HCT116 (cell line): Measurements from ENCODE around the gene FMN2. TPM values are rescaled to one million over a fixed set of nuclear protein-coding genes. Genes with fewer than 3 reads are reported as not detected.

ENCODE experiments used
- ATAC-seq: fragments of 200-7000 bp; cut with Tn5 transposase; 2 replicates; pipeline ENCODE4 v1.9.1; 2020; ENCODE audit warnings: mild to moderate bottlenecking, moderate library complexity
- BruUV-seq: library from RNA; stranded (reverse); fragments of 400-500 nt; replicated peaks from 2 replicates; lab custom pipeline; 2021; lab: Mats Ljungman, UMichigan
- CTCF ChIA-PET: fragments of 300-600 bp; sonication (Branson Sonifier 250); formaldehyde crosslinking; loops from one replicate; lab custom pipeline; 2021; ENCODE audit warnings: antibody characterized with exemption; lab: Charles Lee
- POLR2A ChIA-PET: fragments of 300-600, 350-600 bp; sonication (Branson Sonifier 250); formaldehyde crosslinking; loops from one replicate; lab custom pipeline; 2021; ENCODE audit warnings: antibody characterized with exemption; lab: Charles Lee
- RAD21 ChIA-PET, 2 experiments: fragments of 300-600 bp; sonication (Branson Sonifier 250); formaldehyde crosslinking; loops; one replicate each; lab custom pipeline; 2023; ENCODE audit warnings: low total read pairs in 2 of 2; ENCODE audit not compliant: uncharacterized antibody in 2 of 2, unreplicated experiment in 2 of 2, low non-redundant PET in 1 of 2; lab: Charles Lee
- DNase-seq: peaks from one replicate; pipeline ENCODE4 v3.0.0-alpha.2; 2010; ENCODE audit warnings: low read depth, low spot score
- H2AFZ ChIP-seq: fragments of 200-600 bp; shearing (Covaris generic), sonication (generic); 2 replicates; pipeline ENCODE4 v1.6.1; 2017; ENCODE audit warnings: low read depth, mixed run types, mixed read lengths, antibody characterized with exemption, low read length; ENCODE audit not compliant: poor library complexity, severe bottlenecking
- H3K27ac ChIP-seq: 2 replicates; pipeline ENCODE4 v1.5.1; 2012; ENCODE audit warnings: low read depth, low read length
- H3K27me3 ChIP-seq: fragments of 200-600 bp; sonication (generic); 2 replicates; pipeline ENCODE4 v1.6.1; 2016; ENCODE audit warnings: mixed run types, low read length, mixed read lengths; ENCODE audit not compliant: insufficient read depth
- H3K36me3 ChIP-seq, 2 experiments: fragments of 200-500 bp in 1 of 2; fragments of 200-600 bp in 1 of 2; sonication (Bioruptor generic) in 1 of 2; sonication (generic) in 1 of 2; 2 replicates each; pipeline versions ENCODE4 v1.5.1 to v1.6.1; 2014 to 2016; ENCODE audit warnings: low read length in 2 of 2, inconsistent platforms in 1 of 2, mixed read lengths in 1 of 2, mixed run types in 1 of 2; ENCODE audit not compliant: insufficient read depth in 2 of 2, control insufficient read depth in 1 of 2
- H3K4me1 ChIP-seq, 2 experiments: fragments of 200-600 bp in 1 of 2; sonication (generic) in 1 of 2; 2 replicates each; pipeline versions ENCODE4 v1.5.1 to v1.6.1; 2012 to 2017; ENCODE audit warnings: low read length in 2 of 2, inconsistent platforms in 1 of 2, mild to moderate bottlenecking in 1 of 2, mixed read lengths in 1 of 2, mixed run types in 1 of 2, moderate library complexity in 1 of 2; ENCODE audit not compliant: insufficient read depth in 2 of 2, control insufficient read depth in 1 of 2
- H3K4me2 ChIP-seq: fragments of 200-600 bp; sonication (generic); 2 replicates; pipeline ENCODE4 v1.6.1; 2017; ENCODE audit warnings: mixed run types, low read length, mixed read lengths
- H3K4me3 ChIP-seq, 2 experiments: fragments of 200-600 bp in 1 of 2; sonication (generic) in 1 of 2; replicated peaks in 1 of 2; 2 replicates each; pipeline ENCODE4 v1.5.1; 2011 to 2016; ENCODE audit warnings: low read length in 2 of 2, control low read depth in 1 of 2, low read depth in 1 of 2, mild to moderate bottlenecking in 1 of 2, mixed read lengths in 1 of 2, mixed run types in 1 of 2
- H3K79me2 ChIP-seq: fragments of 200-600 bp; sonication (generic); 2 replicates; pipeline ENCODE4 v1.6.1; 2017; ENCODE audit warnings: mild to moderate bottlenecking, mixed run types, low read length, moderate library complexity, mixed read lengths; ENCODE audit not compliant: insufficient read depth
- H3K9ac ChIP-seq: fragments of 200-600 bp; sonication (generic); 2 replicates; pipeline ENCODE4 v1.6.1; 2016; ENCODE audit warnings: low read length, mixed read lengths
- H3K9me2 ChIP-seq: fragments of 200-600 bp; sonication (generic), shearing (Covaris generic); 2 replicates; pipeline ENCODE4 v1.6.1; 2017; ENCODE audit warnings: mixed run types, mild to moderate bottlenecking, moderate library complexity; ENCODE audit not compliant: insufficient read depth
- H3K9me3 ChIP-seq, 2 experiments: fragments of 200-500 bp in 1 of 2; fragments of 200-600 bp in 1 of 2; sonication (Bioruptor generic) in 1 of 2; sonication (generic) in 1 of 2; 2 replicates each; pipeline ENCODE4 v1.6.1; 2014 to 2017; ENCODE audit warnings: low read length in 2 of 2, mixed read lengths in 2 of 2, inconsistent platforms in 1 of 2, low read depth in 1 of 2, mild to moderate bottlenecking in 1 of 2, mixed run types in 1 of 2, moderate library complexity in 1 of 2; ENCODE audit not compliant: control insufficient read depth in 1 of 2, insufficient read depth in 1 of 2
- H4K20me1 ChIP-seq: fragments of 200-600 bp; sonication (generic), shearing (Covaris generic); 2 replicates; pipeline ENCODE4 v1.6.1; 2017; ENCODE audit warnings: mixed run types, mild to moderate bottlenecking, moderate library complexity; ENCODE audit not compliant: insufficient read depth
- EGR1 ChIP-seq: IDR thresholded peaks from 2 replicates; pipeline ENCODE4 v1.6.1; 2012; ENCODE audit warnings: low read depth
- SIN3A ChIP-seq: IDR thresholded peaks from 2 replicates; pipeline ENCODE4 v1.6.1; 2012; ENCODE audit warnings: low read depth
- SRF ChIP-seq: IDR thresholded peaks from 2 replicates; pipeline ENCODE4 v1.6.1; 2012; ENCODE audit warnings: low read depth
- YY1 ChIP-seq: IDR thresholded peaks from 2 replicates; pipeline ENCODE4 v1.6.1; 2011; ENCODE audit warnings: low read length, low read depth, moderate library complexity, mild to moderate bottlenecking; ENCODE audit not compliant: insufficient replicate concordance; ENCODE audit errors: extremely low read depth
- ZFX ChIP-seq: fragments of 450-650 bp; IDR thresholded peaks from 2 replicates; pipeline ENCODE4 v1.6.1; 2017
- intact Hi-C: fragments of 100-400 bp; cut with micrococcal nuclease; formaldehyde crosslinking; loops from 2 replicates; pipeline ENCODE4 v1.10.0; 2022
- total RNA-seq: library from RNA; stranded (reverse); gene quantifications from one replicate; pipeline ENCODE4 v1.2.1, GENCODE V29; 2021; ENCODE audit not compliant: unreplicated experiment
- TF ChIP-seq, protein P1 (sequence below): IDR thresholded peaks from 2 replicates; pipeline ENCODE4 v1.6.1; 2012
- TF ChIP-seq, protein P2 (sequence below), 3 experiments: fragments of 200-600 bp in 1 of 3; sonication (generic) in 1 of 3; IDR thresholded peaks in 2 of 3; conservative IDR thresholded peaks in 1 of 3; 2 replicates each; pipeline ENCODE4 v1.5.1; 2012 to 2017; ENCODE audit warnings: low read depth in 2 of 3, low read length in 2 of 3, antibody characterized with exemption in 1 of 3, borderline replicate concordance in 1 of 3, control low read depth in 1 of 3, mild to moderate bottlenecking in 1 of 3, mixed read lengths in 1 of 3, mixed run types in 1 of 3, moderate library complexity in 1 of 3; ENCODE audit not compliant: insufficient read depth in 1 of 3
- TF ChIP-seq, protein P3 (sequence below): IDR thresholded peaks from 2 replicates; pipeline ENCODE4 v1.6.1; 2012; ENCODE audit warnings: low read depth

Gene FMN2
- total RNA-seq, 1 experiment from 2014 or later: not detected

DNA sequence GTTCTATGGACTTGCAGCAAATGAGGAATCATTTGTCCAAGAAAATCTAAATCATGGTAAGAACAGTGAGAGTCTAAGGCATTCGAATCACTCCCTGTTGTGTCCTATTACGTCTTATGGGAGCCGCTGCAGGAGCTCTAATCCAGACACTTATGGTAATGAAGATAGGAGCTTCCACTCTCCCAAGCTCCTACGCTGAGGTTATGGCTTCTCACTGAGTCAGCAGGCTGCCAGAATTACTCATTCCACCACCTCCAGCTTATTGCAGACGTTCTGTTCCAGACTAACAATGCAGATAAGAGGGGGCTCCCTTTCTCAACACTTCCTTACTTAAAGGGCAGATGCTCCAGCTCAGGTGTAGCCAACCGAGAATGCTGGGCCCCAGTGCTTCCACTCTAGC is 307.7 kb downstream of the FMN2 start:
- CTCF ChIA-PET: no interaction called here
- Histone ChIP-seq H3K4me2 (no peak overlapping the region), H3K27ac (no peak overlapping the region), H3K9ac (no peak overlapping the region), H3K4me1 (no peaks in the 10 kb centered on the region), H3K36me3 (no peaks in the 10 kb centered on the region), H3K9me2 (no peaks in the 10 kb centered on the region), H2AFZ (no peak overlapping the region), H3K4me3 (no peak overlapping the region), H4K20me1 (no peaks in the 10 kb centered on the region), H3K27me3 (no peaks in the 10 kb centered on the region), H3K79me2 (no peaks in the 10 kb centered on the region), H3K9me3 (peaks cover 8 to 13% of the 10 kb centered on the region in 2 experiments; a peak in 2 of 4 replicates)
- BruUV-seq: no TSS peak
- DNase-seq (no peak), ATAC-seq (no peak)
- RAD21 ChIA-PET: no interaction called here
- TF ChIP-seq EGR1 (no peak), SIN3A (no peak), SRF (no peak), ZFX (no peak), YY1 (no peak)
- TF ChIP-seq, protein P1, sequence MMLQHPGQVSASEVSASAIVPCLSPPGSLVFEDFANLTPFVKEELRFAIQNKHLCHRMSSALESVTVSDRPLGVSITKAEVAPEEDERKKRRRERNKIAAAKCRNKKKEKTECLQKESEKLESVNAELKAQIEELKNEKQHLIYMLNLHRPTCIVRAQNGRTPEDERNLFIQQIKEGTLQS: no peak
- TF ChIP-seq, protein P2, sequence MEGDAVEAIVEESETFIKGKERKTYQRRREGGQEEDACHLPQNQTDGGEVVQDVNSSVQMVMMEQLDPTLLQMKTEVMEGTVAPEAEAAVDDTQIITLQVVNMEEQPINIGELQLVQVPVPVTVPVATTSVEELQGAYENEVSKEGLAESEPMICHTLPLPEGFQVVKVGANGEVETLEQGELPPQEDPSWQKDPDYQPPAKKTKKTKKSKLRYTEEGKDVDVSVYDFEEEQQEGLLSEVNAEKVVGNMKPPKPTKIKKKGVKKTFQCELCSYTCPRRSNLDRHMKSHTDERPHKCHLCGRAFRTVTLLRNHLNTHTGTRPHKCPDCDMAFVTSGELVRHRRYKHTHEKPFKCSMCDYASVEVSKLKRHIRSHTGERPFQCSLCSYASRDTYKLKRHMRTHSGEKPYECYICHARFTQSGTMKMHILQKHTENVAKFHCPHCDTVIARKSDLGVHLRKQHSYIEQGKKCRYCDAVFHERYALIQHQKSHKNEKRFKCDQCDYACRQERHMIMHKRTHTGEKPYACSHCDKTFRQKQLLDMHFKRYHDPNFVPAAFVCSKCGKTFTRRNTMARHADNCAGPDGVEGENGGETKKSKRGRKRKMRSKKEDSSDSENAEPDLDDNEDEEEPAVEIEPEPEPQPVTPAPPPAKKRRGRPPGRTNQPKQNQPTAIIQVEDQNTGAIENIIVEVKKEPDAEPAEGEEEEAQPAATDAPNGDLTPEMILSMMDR (IDR thresholded peaks at IDR 0.05 in 2 of 3, conservative IDR thresholded peaks at IDR 0.05 in 1 of 3; ENCODE audit: borderline replicate concordance in 1 of 3, insufficient read depth in 1 of 3, low read depth in 2 of 3, low read length in 2 of 3): no peak
- TF ChIP-seq, protein P3, sequence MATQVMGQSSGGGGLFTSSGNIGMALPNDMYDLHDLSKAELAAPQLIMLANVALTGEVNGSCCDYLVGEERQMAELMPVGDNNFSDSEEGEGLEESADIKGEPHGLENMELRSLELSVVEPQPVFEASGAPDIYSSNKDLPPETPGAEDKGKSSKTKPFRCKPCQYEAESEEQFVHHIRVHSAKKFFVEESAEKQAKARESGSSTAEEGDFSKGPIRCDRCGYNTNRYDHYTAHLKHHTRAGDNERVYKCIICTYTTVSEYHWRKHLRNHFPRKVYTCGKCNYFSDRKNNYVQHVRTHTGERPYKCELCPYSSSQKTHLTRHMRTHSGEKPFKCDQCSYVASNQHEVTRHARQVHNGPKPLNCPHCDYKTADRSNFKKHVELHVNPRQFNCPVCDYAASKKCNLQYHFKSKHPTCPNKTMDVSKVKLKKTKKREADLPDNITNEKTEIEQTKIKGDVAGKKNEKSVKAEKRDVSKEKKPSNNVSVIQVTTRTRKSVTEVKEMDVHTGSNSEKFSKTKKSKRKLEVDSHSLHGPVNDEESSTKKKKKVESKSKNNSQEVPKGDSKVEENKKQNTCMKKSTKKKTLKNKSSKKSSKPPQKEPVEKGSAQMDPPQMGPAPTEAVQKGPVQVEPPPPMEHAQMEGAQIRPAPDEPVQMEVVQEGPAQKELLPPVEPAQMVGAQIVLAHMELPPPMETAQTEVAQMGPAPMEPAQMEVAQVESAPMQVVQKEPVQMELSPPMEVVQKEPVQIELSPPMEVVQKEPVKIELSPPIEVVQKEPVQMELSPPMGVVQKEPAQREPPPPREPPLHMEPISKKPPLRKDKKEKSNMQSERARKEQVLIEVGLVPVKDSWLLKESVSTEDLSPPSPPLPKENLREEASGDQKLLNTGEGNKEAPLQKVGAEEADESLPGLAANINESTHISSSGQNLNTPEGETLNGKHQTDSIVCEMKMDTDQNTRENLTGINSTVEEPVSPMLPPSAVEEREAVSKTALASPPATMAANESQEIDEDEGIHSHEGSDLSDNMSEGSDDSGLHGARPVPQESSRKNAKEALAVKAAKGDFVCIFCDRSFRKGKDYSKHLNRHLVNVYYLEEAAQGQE: no peak
- intact Hi-C loops: no loop called here
- POLR2A ChIA-PET: no interaction called here
